Kidney (tissue), 14 donors: ENCODE data around the gene SLC23A1. TPM values are rescaled to one million over a fixed set of nuclear protein-coding genes. Genes with fewer than 3 reads are reported as not detected.

Experiments
- DNase-seq, 5 donors: peaks; one replicate each; pipeline ENCODE4 v3.0.0-alpha.2; 2013 to 2020
- FAIRE-seq: peaks from 2 replicates; lab custom pipeline; 2012; peaks lifted over from hg19 to GRCh38; lab: Jason Lieb, UNC
- H3K27ac ChIP-seq, 2 donors: one replicate each; pipeline ENCODE4 v1.7.0; 2013; ENCODE audit warnings: low read depth in 2 of 2, low read length in 2 of 2, inconsistent platforms in 1 of 2
- H3K27me3 ChIP-seq: one replicate; pipeline ENCODE4 v1.7.1; 2013; ENCODE audit warnings: low read length, inconsistent platforms; ENCODE audit not compliant: control insufficient read depth, insufficient read depth
- H3K36me3 ChIP-seq, 3 donors: one replicate each; pipeline versions ENCODE4 v1.7.0 to v1.7.1; 2013; ENCODE audit warnings: low read length in 3 of 3, control low read depth in 1 of 3, inconsistent platforms in 1 of 3; ENCODE audit not compliant: insufficient read depth in 3 of 3, control insufficient read depth in 2 of 3
- H3K4me1 ChIP-seq, 3 donors: one replicate each; pipeline versions ENCODE4 v1.7.0 to v1.7.1; 2013; ENCODE audit warnings: low read length in 3 of 3, inconsistent platforms in 1 of 3, low read depth in 1 of 3; ENCODE audit not compliant: control insufficient read depth in 2 of 3, insufficient read depth in 2 of 3
- H3K4me3 ChIP-seq, 3 donors: one replicate each; pipeline versions ENCODE4 v1.7.0 to v1.8.1; 2013; ENCODE audit warnings: low read length in 3 of 3, control low read depth in 1 of 3, inconsistent platforms in 1 of 3
- H3K9ac ChIP-seq, 3 donors: one replicate each; pipeline versions ENCODE4 v1.7.0 to v1.7.1; 2013; ENCODE audit warnings: low read length in 3 of 3, control low read depth in 1 of 3, inconsistent platforms in 1 of 3
- H3K9me3 ChIP-seq, 3 donors: one replicate each; pipeline versions ENCODE4 v1.7.0 to v1.7.1; 2013; ENCODE audit warnings: low read length in 3 of 3, control low read depth in 1 of 3, inconsistent platforms in 1 of 3; ENCODE audit not compliant: control insufficient read depth in 2 of 3, insufficient read depth in 1 of 3
- intact Hi-C: fragments of 100-400 bp; cut with DNase I; formaldehyde crosslinking; loops from one replicate; pipeline ENCODE4 v1.11.1; 2022
- polyA plus RNA-seq: library from polyadenylated mRNA; stranded (reverse); fragments of 350-450 nt; fragmentation: Illumina TruSeq; extraction: RNeasy Lipid Tissue Mini Kit (QIAGEN cat#74804); gene quantifications from one replicate; pipeline ENCODE4 v1.2.3, GENCODE V29; 2014; ENCODE audit warnings: low read depth, low replicate concordance; ENCODE audit not compliant: insufficient read depth
- total RNA-seq: library from RNA; stranded (reverse); fragmentation: NEBNext Ultra II Directional; extraction: Animal tissue kit (Norgen Biotek cat#: 25700); gene quantifications from one replicate; pipeline ENCODE4 v1.2.1, GENCODE V29; 2021
- TF ChIP-seq, protein P1 (sequence below): IDR thresholded peaks from 3 replicates; pipeline ENCODE4 v1.5.1; 2012; ENCODE audit warnings: mild to moderate bottlenecking, moderate library complexity, borderline replicate concordance; ENCODE audit not compliant: insufficient read depth; ENCODE audit errors: extremely low read depth
- donor health status: control.
- donor health status: control.
- donor health status: control.
- donor health status: control.
- donor health status: control.
- donor health status: DM: yes; HTN: yes; CAD: no.
- donor health status: Normal renal cell carcinoma (clear cell type).

SLC23A1 gene
- total and polyA plus RNA-seq, 2 donors from 2014 or later, result 3.5 to 31.9 TPM

DNA sequence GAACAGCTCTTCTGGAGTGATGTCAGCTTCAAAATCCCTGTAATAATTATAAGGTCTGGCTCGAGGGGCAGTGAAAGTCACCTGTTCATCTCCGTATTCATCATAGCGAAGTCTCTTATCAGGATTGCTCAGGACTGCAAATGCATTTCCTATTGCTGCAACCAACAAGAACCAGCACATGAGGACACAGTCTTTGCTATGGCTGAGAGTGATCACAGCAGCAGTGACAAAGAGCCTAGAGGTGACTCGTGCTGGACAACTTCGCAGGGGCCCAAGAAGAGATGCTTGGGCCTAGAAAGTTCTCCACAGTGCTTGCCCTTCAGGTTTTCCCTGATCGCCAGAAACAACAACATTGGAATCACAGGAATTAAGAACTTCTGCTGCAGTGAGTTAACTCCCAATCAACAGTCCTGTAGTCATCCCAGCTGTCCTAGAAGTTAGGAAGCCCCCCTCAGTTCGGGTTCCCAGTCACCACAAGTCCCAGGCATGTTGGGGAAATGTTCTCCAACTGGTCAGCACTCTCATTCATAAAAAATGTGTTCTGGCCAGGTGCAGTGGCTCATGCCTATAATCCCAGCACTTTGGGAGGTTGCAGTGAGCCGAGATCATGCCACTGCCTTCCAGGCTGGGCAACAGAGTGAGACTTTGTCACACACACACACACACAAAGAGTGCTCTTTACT is 43.2 kb upstream of the SLC23A1 start:
- H3K27ac ChIP-seq, result no peak overlapping the region
- H3K4me1 ChIP-seq, result no peaks in the 10 kb centered on the region
- no peak overlapping the region for H3K9ac ChIP-seq
- no peak overlapping the region for H3K4me3 ChIP-seq
- H3K27me3 ChIP-seq, result no peaks in the 10 kb centered on the region
- FAIRE-seq, result no peak
- peak in 1 of 5 donors; percentile 31 for DNase-seq
- TF ChIP-seq, protein P1, sequence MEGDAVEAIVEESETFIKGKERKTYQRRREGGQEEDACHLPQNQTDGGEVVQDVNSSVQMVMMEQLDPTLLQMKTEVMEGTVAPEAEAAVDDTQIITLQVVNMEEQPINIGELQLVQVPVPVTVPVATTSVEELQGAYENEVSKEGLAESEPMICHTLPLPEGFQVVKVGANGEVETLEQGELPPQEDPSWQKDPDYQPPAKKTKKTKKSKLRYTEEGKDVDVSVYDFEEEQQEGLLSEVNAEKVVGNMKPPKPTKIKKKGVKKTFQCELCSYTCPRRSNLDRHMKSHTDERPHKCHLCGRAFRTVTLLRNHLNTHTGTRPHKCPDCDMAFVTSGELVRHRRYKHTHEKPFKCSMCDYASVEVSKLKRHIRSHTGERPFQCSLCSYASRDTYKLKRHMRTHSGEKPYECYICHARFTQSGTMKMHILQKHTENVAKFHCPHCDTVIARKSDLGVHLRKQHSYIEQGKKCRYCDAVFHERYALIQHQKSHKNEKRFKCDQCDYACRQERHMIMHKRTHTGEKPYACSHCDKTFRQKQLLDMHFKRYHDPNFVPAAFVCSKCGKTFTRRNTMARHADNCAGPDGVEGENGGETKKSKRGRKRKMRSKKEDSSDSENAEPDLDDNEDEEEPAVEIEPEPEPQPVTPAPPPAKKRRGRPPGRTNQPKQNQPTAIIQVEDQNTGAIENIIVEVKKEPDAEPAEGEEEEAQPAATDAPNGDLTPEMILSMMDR, result no peak
- intact Hi-C loops, result loop anchor here (5.0 kb wide), 1 partner anchor 86 kb away; no protein-coding TSS in a partner anchor
- no peaks in the 10 kb centered on the region for H3K9me3 ChIP-seq
- peaks cover 0 to 8% (median 3%) of the 10 kb centered on the region in 3 donors for H3K36me3 ChIP-seq

DNA sequence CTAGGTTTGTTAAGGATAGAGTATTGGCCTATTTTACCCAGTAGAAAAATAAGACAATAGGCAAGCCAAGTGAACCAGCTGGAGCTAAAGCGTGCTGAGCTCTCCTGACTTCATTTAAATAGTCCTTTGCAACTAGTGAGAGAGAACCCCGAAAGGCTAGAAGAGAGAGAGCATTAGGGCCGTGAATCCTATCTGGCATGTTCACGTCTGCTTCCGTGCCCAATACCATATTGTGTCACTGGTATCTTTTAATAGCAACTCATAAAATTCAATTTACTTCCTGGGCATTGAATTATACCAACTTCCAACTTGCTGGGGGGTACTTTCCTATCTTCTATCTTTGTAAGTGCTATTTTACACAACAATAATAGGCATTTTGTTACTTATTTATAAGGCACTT is 42.4 kb upstream of the SLC23A1 start:
- H3K36me3 ChIP-seq, result peaks cover 0 to 8% (median 3%) of the 10 kb centered on the region in 3 donors
- no peaks in the 10 kb centered on the region for H3K4me1 ChIP-seq
- no peak for FAIRE-seq
- no peak overlapping the region for H3K9ac ChIP-seq
- no peak for DNase-seq
- intact Hi-C loops, result loop anchor here (5.0 kb wide), 1 partner anchor 87 kb away; no protein-coding TSS in a partner anchor
- H3K27ac ChIP-seq, result no peak overlapping the region
- no peak overlapping the region for H3K4me3 ChIP-seq
- no peaks in the 10 kb centered on the region for H3K9me3 ChIP-seq
- no peaks in the 10 kb centered on the region for H3K27me3 ChIP-seq
- TF ChIP-seq, protein P1, result no peak

DNA sequence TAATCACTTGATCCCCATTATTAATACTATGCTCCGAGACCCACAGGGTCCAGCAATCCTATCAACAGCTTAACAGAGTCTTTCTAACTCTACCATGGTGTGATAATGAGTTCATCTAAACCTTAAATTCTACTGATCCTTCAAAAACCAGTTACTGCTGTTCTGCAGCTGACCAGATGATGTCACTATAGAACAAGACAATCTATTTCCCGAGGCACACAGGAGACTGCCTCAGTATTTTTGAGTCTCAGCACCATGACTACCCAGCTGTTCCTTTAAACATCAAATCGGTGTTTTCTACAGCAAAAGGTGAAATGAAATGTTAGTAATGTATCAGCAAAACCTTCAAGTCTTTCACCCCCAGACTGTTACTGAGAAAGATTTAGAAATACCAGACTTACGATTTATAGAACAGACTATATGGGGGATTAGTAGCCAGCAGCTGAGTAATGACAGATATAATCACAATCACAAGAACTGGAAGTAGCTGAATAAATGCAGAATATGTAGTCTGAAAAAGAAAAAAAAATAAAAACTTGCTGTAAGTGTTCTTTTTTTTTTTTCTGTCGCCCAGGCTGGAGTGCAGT is 39.3 kb upstream of the SLC23A1 start:
- DNase-seq (peak in 3 of 5 donors; percentile 66 to 86 (median 85)), FAIRE-seq (peak; percentile 84)
- Histone ChIP-seq H3K4me3 (no peak overlapping the region), H3K4me1 (peaks cover 0 to 11% (median 3%) of the 10 kb centered on the region in 3 donors), H3K9me3 (no peaks in the 10 kb centered on the region), H3K36me3 (peaks cover 0 to 11% (median 10%) of the 10 kb centered on the region in 3 donors), H3K27me3 (no peaks in the 10 kb centered on the region), H3K9ac (no peak overlapping the region), H3K27ac (no peak overlapping the region)
- intact Hi-C loops, result no loop called here
- TF ChIP-seq, protein P1, result peak; percentile 83
